Heart right ventricle (tissue), 16 donors: ENCODE measurements around the gene SLC25A33. TPM values are rescaled to one million over a fixed set of nuclear protein-coding genes. Genes with fewer than 3 reads are reported as not detected.

Source experiments
- ATAC-seq, 8 donors: fragments of 200-7000 bp; cut with Tn5 transposase; one replicate each; pipeline ENCODE4 v1.9.1; 2020; ENCODE audit warnings: mild to moderate bottlenecking in 8 of 8, moderate library complexity in 8 of 8, moderate number of reproducible peaks in 1 of 8
- DNase-seq, 2 donors: peaks; one replicate each; pipeline ENCODE4 v3.0.0-alpha.2; 2020
- H3K27ac ChIP-seq, 10 donors: fragments of 200-600 bp; sonication (generic) in 2 of 10; one replicate each; pipeline versions ENCODE4 v1.5.0 to v1.8.0; 2020 to 2022; ENCODE audit warnings: mild to moderate bottlenecking in 3 of 10
- H3K27me3 ChIP-seq, 7 donors: fragments of 200-600 bp; one replicate each; pipeline ENCODE4 v1.8.0; 2021 to 2022; ENCODE audit warnings: mild to moderate bottlenecking in 2 of 7
- H3K36me3 ChIP-seq, 9 donors: fragments of 200-600 bp; sonication (generic) in 1 of 9; one replicate each; pipeline versions ENCODE4 v1.5.0 to v1.8.0; 2020 to 2022; ENCODE audit warnings: mild to moderate bottlenecking in 2 of 9
- H3K4me1 ChIP-seq, 9 donors: fragments of 200-600 bp; sonication (generic) in 1 of 9; one replicate each; pipeline versions ENCODE4 v1.5.0 to v1.8.0; 2020 to 2022; ENCODE audit warnings: mild to moderate bottlenecking in 4 of 9
- H3K4me3 ChIP-seq, 10 donors: fragments of 200-600 bp; sonication (generic) in 2 of 10; one replicate each; pipeline versions ENCODE4 v1.5.0 to v1.8.0; 2020 to 2022; ENCODE audit warnings: mild to moderate bottlenecking in 7 of 10, moderate library complexity in 2 of 10
- H3K9me3 ChIP-seq, 11 donors: fragments of 200-600 bp in 10 of 11; sonication (generic) in 2 of 11; one replicate each; pipeline versions ENCODE4 v1.5.0 to v1.8.0; 2013 to 2022; ENCODE audit warnings: mild to moderate bottlenecking in 2 of 11, control low read depth in 1 of 11, moderate library complexity in 1 of 11
- CTCF ChIP-seq, 9 donors: fragments of 200-600 bp; sonication (generic) in 2 of 9; IDR thresholded peaks; one replicate each; pipeline versions ENCODE4 v1.5.0 to v1.8.0; 2021 to 2022; ENCODE audit warnings: antibody characterized with exemption in 9 of 9, mild to moderate bottlenecking in 5 of 9, moderate library complexity in 1 of 9
- WGBS, 2 donors: extraction: QIAGEN DNeasy Blood & Tissue Kit; methylation state at CpG; one replicate each; pipeline ENCODE4 v1.1.7; 2013; ENCODE audit warnings: inconsistent platforms in 1 of 2; 5-methylcytosine and 5-hydroxymethylcytosine counted together
- intact Hi-C, 10 donors: fragments of 100-400 bp; cut with DNase I; formaldehyde crosslinking; loops; one replicate each; pipeline versions ENCODE4 v1.11.1 to v1.14.2; 2022
- polyA plus RNA-seq, 2 donors: library from polyadenylated mRNA; stranded (reverse); fragments of 200-250 nt; gene quantifications; one replicate each; pipeline ENCODE4 v1.2.3, GENCODE V29; 2013
- total RNA-seq, 10 donors: library from RNA; stranded (reverse); fragmentation: NEBNext Ultra II Directional in 3 of 10; extraction: Animal tissue kit (Norgen Biotek cat#: 25700) in 3 of 10; gene quantifications; one replicate each; pipeline versions ENCODE4 v1.2.1 to v1.2.4, GENCODE V29; 2021 to 2023
- donor health status: Arrhythmogenic right ventricular cardiomyopathy.
- donor health status: ischemic (EF 13 %, LVEDD 7.1; RV severe dilation, severe dysfunction).
- donor health status: healthy with polysubstance abuse.
- donor health status: DM: no; HTN: yes; CAD: no.
- donor health status: DM: no; HTN: no; CAD: no.
- donor health status: ischemic (EF 25% LVEDD 6.9; RV normal size, moderate dysfunction).
- donor health status: ischemic (EF 25% LVEDD 5.7; RV mildly dilated, moderate dysfunction).
- donor health status: healthy.
- donor health status: DM: yes; HTN: yes; CAD: no.
- donor health status: Ischemic cardiomyopathy.
- donor health status: ischemic (EF 35%, LVEDD 5.7; RV mildly dilated, moderate dysfunction).
- donor health status: nonischemic (EF 11% LVEDD 7.7; RV severe dilation, severe dysfunction).
- donor health status: DM: yes; HTN: yes; CAD: no.
- donor health status: PGD.
- donor health status: ischemic (EF 29% LVEDD 5.4; RV normal size, mild dysfunction).
- donor health status: nonischemic (EF 23%, LVEDD 6.1; RV moderate dilation, normal function).

Gene SLC25A33
- total and polyA plus RNA-seq, 12 donors, result 2.8 to 7.7 (median 5.4) TPM

GRCh38 chr1:9626201-9626608 lies 86.9 kb downstream of the SLC25A33 start:
- ATAC-seq, result no peak
- H3K9me3 ChIP-seq, result no peaks in the 10 kb centered on the region
- intact Hi-C loops, result loop anchor here in 7 of 10 donors (2.0 to 10.0 kb wide), 8 partner anchors 59 to 806 kb away; partner anchors contain the start of gene CENPS (in 1 of the 7)
- peaks cover 0 to 47% (median 4%) of the 10 kb centered on the region in 9 donors for H3K4me1 ChIP-seq
- H3K36me3 ChIP-seq, result no peaks in the 10 kb centered on the region
- H3K4me3 ChIP-seq, result peak overlapping the region in 1 of 10 donors; percentile 49
- peaks cover 0 to 23% (median 18%) of the 10 kb centered on the region in 7 donors for H3K27me3 ChIP-seq
- 72 to 81% methylated on average over 9 of the region's 9 CpGs for WGBS, 2 donors
- TF ChIP-seq CTCF (IDR thresholded peaks at IDR 0.05), result no peak
- DNase-seq, result no peak
- H3K27ac ChIP-seq, result no peak overlapping the region

DNA sequence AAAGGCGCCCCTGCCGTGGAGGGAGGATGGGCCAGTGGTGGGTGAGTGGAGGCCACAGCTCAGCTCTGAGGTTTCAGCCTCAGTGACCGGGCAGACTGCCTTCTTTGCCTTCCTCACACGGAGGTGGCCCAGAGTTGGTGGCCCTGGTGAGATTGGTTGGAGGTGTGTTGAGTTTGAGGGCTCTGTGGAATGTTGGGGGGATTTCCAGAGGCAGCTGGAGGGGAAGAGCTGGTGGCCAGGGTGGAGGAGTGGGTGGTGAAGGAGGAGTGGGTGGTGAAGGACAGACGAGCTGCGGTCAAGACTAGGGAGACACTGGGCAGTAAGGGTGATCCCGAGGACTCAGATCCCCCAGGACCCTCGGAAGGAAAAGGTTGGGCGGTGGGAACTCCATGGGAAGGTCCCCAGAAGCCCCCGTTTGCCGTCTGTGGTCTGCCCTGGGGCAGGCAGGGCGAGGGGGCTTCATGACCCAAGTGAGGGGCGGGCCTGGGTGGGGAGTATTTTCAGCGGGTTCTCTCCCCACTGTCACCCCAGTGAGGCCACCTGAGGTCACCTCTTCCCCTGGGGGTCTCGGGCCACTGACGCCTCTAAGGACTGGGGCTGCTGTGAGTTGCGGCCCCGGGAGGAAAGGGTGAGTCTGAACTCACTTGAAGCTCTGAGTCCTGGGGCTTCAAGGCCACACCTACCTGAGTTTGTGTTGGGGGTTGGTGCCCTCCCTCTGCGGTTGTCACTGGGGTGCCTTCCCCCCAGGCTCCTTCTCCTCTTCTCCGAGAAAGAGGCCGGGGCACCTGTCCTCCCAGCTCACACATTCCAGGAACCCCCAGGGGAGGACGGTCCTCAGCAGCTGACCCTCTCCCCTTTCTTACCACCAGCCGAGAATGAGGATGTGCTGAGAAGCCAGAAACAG lies 89.5 kb downstream of the SLC25A33 start:
- peak overlapping the region in 1 of 10 donors; percentile 89 for H3K27ac ChIP-seq
- intact Hi-C loops, result loop anchor here in 6 of 10 donors (5.0 to 10.0 kb wide), 7 partner anchors 56 to 804 kb away; partner anchors contain the start of gene CENPS (in 1 of the 6)

GRCh38 chr1:9629445-9630201 lies 90.4 kb downstream of the SLC25A33 start:
- WGBS, 2 donors, result 46 to 47% methylated on average over 29 of the region's 29 CpGs
- TF ChIP-seq CTCF (IDR thresholded peaks at IDR 0.05), result no peak
- peak; percentile 53 to 62 for DNase-seq
- peak overlapping the region in 2 of 10 donors; percentile 11 to 47 for H3K4me3 ChIP-seq
- H3K4me1 ChIP-seq, result peaks cover 0 to 64% (median 4%) of the 10 kb centered on the region in 9 donors
- H3K9me3 ChIP-seq, result peaks cover 0 to under 1% (median 0%) of the 10 kb centered on the region in 11 donors
- ATAC-seq, result peak; percentile 29 to 72 (median 54)
- intact Hi-C loops, result loop anchor here in 7 of 10 donors (5.0 to 10.0 kb wide), 9 partner anchors 55 to 803 kb away; partner anchors contain the start of gene CENPS (in 1 of the 7)
- H3K27me3 ChIP-seq, result peaks cover 0 to 18% (median 17%) of the 10 kb centered on the region in 7 donors
- no peaks in the 10 kb centered on the region for H3K36me3 ChIP-seq
- H3K27ac ChIP-seq, result peak overlapping the region in 1 of 10 donors; percentile 89

More for the DNA sequence above, 89.5 kb downstream of the SLC25A33 start:
- DNase-seq (no peak), ATAC-seq (no peak)
- WGBS, 2 donors, result 71 to 72% methylated on average over 22 to 23 of the region's 23 CpGs
- peaks cover 0 to 59% (median 4%) of the 10 kb centered on the region in 9 donors for H3K4me1 ChIP-seq
- no peaks in the 10 kb centered on the region for H3K9me3 ChIP-seq
- no peak for TF ChIP-seq CTCF (IDR thresholded peaks at IDR 0.05)
- H3K4me3 ChIP-seq, result peak overlapping the region in 1 of 10 donors; percentile 47
- H3K27me3 ChIP-seq, result peaks cover 0 to 18% (median 17%) of the 10 kb centered on the region in 7 donors
- H3K36me3 ChIP-seq, result no peaks in the 10 kb centered on the region
